ENCODE results near the gene LEMD3.

Gene LEMD3

DNA sequence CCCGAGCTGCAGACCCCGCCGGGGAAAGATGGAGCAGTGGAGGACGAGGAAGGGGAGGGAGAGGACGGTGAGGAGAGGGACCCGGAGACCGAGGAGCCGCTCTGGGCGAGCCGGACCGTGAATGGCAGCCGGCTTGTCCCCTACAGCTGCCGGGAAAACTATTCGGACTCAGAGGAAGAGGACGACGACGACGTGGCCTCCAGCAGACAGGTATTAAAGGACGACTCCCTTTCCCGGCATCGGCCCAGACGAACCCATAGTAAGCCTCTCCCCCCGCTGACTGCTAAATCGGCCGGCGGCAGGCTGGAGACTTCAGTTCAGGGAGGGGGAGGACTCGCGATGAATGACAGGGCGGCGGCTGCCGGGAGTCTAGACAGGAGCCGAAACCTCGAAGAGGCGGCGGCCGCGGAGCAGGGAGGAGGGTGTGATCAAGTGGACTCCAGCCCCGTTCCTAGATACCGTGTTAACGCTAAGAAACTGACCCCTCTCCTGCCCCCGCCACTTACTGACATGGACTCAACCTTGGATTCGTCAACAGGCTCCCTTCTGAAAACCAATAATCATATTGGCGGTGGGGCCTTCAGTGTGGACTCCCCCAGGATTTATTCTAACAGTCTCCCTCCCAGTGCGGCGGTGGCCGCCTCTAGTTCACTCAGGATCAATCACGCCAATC, 962 bp downstream of the LEMD3 start:
- DNase-seq, result peak; percentile 37

DNA sequence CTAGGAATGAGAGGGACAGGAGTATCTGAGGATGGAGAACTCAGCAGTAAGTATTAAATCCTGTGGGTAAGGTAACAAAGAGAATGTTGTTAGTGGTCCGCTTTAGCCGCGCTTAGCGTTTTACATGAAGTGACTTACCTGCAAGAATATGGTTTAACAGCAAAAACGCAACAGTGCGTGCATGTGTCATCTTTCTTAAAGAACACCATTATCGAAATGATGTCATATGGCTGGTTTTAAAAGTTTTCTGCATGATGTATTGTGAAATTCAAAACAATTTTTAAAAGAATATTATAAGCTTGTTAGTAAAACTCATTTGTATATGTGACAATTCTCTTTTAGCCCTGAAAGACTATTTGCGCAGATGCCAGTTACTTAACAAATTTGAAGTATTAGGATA, 1.7 kb downstream of the LEMD3 start:
- DNase-seq, result no peak

DNA sequence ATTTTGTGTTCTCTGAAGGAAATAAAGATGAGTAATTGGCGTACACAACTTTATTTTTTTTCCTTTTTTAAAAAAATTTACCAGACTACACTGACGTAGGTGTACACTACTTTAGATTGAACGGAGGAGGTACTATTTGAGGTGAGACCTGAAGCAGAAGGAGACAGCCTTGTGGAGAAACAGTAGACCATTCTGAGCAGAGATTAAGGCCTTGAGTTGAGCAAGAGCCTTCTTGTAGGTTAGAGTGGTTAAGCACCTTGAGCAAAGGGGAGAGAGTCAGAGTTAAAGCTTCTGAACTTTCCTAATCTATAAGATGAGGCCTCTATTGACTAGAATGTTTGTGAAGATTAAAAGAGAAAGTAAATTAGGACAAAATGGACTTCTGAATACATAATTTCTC, 2.5 kb downstream of the LEMD3 start:
- DNase-seq, result no peak

DNA sequence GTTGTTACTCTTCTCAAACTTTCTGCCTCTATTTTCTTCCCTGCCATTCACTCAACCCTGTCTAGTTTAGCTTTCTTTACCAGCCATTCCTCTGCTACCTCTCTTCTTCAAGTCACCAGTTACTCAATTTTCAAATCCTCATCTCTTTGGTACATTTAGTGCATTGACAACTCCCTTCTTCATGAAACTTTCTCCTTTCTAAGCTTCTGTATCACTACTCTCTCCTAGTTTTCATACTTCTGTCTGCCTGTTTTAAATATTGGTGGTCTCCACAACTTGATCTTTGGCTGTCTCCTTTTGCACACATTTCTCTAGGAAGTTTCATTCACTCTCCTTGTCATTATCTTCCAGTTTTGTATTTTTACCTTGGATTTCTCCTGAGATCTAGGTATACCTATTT, 6.0 kb downstream of the LEMD3 start:
- DNase-seq, result no peak

DNA sequence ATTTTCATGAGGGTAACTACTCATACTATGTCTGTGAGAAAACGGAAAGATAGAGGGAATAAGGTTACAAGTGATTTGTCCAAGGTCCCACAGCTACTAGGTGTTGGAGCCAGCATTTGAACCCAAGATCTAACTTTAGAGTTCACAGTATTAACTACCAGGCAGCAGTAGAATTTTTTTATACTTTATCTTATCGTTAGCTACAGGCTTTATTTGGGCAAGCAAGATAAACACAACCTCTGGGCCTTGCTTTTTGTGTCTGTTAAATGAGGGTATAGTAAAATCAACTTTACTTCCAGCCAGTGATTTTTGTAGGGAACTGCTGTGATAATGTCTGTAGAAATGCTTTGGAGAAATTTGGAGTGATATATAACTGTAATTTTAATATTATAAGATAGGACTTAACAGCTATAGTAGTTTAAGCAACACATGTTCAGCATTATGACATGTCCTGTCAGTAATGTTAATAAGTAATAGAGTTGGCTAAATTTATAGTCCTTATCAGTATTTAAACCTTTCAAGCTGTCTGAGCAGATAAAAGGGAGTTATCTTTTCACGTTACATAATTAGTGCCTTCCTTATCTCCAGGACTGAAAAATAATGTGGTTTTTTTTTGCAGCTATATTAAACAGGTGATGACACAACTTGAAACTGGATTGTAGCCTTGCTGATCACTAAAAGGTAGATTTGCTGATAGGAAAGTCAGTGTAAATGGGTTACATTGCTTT, 12.8 kb downstream of the LEMD3 start:
- DNase-seq, result no peak

DNA sequence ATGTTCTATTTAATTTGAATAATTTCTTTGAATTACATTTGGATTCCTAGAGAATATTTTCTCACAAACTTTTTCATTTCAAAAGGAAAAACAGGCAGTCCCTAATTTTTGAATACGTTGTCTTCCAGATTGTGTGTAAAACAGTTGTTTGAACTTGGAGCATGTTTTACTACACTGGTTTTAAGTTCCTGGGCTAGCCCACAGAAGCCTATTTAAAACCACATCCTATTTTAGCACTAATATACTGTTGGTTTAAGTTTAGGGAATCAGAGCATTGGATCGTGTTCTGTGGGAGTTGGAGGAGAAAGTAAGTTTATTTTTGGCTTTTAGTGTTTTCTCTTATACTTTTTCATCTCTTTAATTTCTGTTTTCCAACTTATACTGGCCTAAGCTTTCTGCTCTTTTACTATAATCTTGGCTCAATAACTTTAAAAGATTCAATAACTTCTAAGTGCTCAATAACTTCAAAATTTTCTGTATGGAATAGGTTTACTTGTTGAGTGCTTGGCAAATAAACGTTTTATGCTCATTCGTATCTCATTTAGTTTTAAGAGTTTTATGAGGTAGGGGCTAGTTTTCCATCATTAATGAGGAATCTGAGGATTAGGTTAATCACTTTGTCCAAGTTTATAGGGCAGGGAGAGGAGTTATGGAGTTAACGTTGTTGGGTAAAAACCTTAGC, 14.9 kb downstream of the LEMD3 start:
- no peak for DNase-seq

DNA sequence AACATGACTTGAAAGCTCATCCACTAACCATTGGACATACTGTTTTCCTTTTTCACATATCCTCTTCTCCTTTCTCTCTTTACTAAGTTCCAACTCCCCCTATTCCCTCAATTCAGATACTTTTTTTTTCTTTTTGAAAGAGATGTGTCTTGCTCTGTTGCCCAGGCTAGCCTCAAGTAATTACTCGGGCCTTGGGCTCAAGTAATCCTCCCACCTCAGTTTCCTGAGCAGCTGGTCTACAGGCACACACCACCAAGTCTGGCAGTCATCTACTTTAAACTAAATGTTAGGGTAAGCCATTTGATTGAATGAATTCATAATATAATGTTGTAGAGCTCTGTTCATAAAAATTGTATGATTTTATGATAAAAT, 15.5 kb downstream of the LEMD3 start:
- DNase-seq, result no peak

DNA sequence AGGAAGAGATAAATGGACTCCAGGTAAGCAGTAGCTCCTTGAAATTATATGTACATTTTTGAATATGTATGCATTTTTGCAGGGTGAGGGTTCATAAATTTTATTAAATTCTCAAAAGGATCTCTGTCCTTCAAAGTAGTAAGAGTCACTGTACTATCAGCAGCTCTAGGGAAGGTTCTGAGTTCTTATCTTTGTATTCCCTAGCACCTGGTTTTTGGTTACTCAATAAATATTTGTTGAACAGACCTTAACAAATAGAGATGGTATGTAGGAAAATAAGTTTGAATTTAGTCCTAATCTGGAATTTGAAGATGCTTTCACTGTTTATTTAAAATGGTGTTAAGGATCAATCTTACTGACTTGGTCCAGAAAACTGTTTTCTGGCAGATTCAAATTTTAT, 18.3 kb downstream of the LEMD3 start:
- no peak for DNase-seq

DNA sequence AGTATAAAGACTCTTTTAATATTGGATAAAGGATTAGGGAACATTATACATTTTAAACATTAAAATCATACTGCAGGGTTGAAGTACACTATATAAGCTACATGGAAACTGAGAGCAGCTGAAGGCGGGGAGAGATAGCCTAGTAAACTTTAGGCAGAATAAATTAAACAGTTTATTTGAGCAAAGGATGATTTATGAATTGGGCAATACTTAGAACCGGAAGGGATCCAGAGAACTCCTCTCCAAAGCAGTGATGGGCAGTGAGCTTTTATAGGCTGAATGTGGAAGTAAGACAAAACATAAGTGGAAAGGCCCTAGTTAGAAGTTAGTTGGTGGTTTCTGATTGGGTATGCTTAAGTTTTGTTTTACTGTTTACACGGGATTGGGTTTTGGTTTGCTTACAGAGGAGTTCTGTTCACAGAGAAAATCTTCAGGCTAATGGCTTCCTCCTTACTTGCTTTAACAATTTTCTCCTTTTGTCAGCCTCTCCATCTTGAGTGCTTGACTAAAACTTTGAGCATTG, 18.9 kb downstream of the LEMD3 start:
- DNase-seq, result no peak

DNA sequence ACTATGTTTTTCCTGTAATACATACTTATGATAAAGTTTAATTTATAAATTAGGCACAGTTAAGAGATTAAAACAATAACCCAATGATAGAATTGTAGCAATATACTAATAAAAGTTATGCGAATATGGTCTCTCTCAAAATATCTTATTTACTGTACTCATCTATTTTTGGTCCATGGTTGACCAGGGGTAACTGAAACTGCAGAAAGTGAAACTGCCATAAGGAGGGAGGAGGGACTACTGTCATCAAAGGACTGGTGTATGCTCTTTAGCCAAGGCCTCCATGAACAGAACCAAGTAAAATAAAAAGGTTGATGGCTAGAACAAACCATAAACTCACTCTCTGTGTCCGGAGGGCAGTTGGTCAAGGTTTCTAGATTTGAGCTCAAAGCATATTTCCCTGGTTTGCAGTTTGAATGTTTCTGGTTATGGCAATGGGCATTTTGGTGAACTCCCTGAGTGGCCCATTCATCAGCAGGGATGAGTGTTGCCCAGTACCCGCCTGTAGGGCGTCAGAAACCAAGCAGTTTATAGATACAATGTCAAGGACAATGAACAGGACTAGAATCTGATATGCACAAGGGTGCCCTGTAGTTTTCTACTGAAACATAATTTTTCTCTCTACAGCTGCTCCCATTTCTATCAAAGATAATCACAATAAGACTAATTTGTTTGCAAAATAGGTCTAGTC, 19.8 kb downstream of the LEMD3 start:
- no peak for DNase-seq

DNA sequence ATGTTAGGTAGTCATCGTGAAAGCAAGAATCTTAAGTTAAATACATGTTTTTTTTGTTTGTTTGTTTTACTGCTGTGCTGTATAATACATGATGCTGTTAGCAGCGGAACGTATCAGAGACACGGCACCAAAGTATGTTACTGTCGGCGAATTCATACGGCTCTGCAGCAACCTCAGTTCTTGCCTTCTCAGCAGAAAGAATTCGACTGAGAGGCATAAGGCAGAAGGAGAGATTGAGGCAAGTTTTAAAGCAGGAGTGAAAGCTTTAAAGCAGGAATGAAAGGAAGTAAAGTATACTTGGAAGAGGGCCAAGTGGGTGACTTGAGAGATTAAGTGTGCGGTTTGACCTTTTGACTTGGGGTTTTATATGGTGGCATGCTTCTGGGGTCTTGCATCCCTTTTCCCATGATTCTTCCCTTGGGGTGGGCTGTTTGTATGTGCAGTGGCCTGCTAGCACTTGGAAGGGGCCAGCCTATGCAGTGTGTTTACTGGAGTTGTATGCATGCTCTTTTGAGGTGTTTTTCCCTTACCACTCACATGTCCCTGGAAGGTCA, 23.7 kb downstream of the LEMD3 start:
- DNase-seq, result no peak

DNA sequence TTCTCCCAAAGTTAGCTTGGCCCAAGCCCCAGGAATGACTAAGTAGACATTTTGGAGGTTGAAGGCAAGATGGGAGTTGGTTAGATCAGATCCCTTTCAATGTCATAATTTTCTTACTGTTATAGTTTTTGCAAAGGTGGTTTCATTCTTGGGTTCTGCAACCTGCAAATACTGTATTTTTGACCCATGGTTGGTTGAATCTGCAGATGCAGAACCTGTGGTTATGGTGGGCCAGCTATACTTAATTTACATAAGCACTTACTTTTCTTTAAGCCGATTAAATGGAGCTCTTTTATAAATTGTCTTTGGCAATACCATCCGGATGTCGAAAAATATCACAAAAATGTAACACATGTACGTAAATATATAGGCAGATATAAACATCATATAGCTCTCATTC, 25.6 kb downstream of the LEMD3 start:
- no peak for DNase-seq

DNA sequence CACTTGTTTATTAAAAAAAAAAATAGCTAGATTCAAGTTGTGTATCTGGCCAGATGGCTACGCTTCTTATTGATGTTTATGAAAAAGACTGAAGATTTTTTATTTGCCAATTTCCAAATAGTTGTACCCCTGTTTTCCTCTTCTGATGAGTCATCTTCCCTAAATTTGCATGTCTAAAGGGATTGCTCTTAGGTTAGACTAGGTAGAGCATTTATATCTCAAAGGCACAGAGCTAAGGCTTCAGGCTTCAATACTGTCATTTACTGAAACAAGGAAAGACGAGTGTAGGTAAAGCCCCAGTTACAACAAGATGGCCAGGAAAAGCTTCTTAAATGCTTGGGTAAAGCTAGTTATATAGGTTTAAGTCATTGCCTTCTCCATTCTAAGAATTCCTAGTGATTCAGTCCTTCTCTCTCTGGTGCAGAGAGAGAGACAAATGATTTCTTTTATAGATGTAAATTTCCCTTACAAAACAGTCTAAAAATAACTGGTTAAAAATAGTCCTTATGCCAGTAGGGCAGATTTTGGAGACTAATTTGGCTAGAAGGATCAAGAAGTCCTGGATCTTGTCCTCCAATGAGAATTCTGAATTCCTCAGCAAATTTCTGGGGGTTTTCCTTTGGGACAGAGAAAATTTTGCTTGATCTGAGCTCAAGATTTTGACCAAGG, 26.1 kb downstream of the LEMD3 start:
- no peak for DNase-seq

DNA sequence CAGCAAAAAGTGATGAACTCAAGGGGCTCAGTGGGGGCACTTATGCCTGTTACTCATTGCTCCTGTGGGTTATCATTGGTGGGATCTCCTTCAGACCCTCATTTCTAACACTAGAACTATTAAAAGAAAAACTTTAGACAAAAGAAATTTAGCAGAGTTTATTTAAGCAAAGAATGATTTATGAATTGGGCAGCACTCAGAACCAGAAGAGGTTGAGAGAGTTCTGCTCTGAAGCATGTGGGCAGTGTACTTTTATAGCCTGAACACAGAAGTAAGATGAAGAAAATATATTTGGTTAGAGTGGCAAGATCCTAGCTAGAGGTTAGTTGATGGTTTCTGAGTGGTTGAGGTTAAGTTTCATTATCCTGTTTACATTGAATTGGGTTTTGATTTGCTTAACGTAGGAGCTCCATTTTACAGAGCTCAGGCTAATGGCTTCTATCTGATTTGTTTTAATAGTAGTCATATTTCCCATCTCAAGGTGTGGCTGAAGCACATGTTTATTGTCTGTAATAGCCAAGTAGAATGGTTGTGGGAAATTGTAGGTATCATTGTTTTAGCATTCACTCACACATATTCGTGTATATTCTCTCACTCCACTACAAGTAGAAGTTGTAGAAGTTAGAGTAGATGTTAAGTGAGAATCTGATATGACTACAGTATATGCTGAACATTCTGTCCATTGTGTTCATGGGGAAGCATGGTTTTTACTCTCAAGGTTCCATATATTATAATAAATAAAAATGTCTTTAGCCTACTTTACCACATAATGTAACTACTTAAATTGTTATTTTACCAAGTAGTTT, 27.6 kb downstream of the LEMD3 start:
- DNase-seq, result no peak

DNA sequence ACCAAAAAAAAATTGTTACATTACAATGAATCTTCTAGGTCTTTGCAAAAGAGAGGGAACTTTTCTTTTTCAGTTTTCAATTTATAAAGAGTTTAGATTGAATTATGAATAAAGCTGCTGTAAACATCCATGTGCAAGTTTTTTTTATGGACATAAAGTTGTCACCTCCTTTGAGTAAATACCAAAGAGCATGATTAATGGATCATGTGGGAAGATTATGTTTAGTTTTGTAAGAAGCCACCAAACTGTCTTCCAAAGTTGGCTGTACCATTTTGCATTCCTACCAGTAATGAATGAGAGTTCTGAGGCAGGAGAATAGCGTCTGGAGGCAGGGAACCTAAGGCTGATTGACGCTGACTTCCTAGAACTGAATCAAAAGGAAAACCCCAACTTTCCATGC, 30.2 kb downstream of the LEMD3 start:
- no peak for DNase-seq

DNA sequence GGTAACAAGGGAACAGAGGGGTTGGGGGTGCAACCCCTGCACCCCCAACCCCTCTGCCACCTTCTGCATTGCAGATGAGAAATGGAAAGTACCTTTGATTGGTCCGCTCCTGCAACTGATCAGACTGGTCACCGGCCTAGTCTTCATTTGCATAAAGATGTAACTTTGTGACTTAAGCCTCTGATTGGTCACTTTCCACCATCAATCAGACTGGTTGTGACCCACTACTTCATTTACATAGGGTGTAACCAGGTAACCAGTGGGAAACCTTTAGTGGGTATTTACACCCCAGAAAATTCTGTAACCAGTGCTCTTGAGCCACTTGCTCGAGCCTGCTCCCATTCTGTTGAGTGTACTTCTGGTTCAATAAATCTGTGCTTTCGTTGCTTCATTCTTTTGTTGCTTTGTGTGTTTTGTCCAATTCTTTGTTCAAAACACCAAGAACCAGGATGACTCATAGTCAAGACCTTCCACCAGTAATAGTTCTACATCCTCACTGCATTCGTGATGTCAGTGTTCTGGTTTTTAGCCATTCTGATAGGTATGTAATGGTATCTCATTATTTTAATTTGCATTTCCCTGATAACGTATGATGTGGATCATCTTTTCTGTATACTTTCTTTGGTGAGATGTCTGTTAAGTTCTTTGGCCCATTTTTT, 30.8 kb downstream of the LEMD3 start:
- no peak for DNase-seq

DNA sequence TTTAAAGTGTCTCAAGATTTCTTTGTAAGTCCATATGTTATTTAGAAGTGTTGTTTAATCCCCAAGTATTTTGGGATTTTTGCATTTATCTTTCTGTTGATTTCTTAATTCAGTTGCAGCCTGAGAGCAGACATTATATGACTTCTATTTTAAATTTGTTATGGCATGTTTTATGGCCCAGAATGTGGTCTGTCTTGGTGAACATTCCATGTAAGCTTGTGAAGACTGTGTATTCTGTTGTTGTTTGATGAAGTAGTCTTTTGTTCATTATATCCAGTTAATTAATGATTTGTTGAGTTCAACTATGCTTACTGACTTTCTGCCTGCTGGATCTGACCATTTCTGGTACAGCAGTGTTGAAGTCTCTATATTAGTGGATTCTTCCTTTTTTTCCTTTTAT, 34.0 kb downstream of the LEMD3 start:
- no peak for DNase-seq

DNA sequence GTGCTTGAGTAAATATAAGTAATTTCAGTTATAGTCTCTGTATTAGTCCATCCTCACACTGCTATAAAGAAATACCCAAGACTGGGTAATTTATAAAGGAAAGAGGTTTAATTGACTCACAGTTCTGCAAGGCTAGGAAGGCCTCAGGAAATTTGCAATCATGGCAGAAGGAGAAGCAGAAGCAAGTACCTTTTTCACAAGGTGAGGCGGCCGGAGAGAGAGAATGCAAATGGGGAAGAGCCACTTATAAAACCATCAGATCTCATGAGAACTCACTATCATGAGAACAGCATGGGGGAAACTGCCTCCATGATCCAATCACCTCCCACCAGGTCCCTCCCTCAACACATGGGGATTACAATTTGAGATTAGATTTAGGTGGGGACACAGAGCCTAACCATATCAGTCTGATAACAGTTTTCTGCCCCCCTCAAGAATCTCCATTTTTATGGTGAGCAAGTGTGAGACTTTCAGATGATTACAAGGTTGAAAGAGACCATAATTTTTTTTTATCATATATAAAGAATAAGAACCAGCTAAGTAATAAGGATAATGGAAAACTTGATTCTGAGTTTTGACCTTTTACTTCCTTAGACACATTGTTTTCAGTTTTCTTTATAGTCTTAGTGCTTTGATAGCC, 35.6 kb downstream of the LEMD3 start:
- DNase-seq, result no peak

DNA sequence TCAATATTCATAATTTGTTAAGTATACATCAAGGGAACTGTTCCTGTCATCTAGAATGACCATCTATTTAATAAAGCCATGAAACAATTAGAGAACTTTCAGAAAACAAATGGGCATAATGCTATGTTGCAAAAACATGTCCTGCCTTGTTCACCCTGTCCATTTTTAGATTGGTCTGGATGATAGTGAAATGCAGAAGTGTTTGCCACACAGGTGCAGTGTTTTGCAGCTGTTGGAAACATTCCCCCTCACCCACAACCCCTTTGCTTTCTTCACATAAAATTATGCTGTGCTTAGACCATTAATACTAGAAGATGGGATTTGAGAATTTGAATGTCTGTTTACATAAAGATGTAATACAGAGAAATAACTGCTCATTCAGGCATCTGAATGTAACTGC, 36.5 kb downstream of the LEMD3 start:
- DNase-seq, result no peak

DNA sequence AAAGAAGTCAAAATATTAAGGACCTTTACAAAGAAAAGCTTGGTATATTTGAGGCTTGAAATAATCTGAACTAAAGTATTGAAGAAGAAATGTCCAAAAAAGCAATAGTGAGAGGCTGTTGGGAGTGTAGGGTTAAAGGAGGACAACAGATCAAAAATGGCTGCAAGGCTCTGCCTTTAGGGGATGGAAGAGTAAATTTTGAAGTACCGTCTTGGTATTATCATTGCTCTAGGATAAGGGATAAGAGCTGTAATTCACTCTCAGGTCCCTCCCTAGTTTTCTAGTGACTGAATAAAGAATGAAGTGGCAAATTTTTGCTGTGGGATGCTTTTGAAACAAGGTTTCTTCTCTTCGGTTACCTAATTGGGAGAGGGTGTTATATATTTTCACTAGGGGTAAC, 38.7 kb downstream of the LEMD3 start:
- DNase-seq, result no peak

Data from kidney glomerular epithelial cell (primary cell).